Erythroblast (primary cell): Measurements from ENCODE around the gene MPP3.

Experiments
- GATA1 ChIP-seq: IDR thresholded peaks from 2 replicates; pipeline ENCODE4 v1.6.1; 2011; ENCODE audit warnings: low read depth, mild to moderate bottlenecking, control low read depth, low read length, moderate library complexity
- POLR2A ChIP-seq: IDR thresholded peaks from 2 replicates; pipeline ENCODE4 v1.6.1; 2011; ENCODE audit warnings: mild to moderate bottlenecking, low read length

DNA sequence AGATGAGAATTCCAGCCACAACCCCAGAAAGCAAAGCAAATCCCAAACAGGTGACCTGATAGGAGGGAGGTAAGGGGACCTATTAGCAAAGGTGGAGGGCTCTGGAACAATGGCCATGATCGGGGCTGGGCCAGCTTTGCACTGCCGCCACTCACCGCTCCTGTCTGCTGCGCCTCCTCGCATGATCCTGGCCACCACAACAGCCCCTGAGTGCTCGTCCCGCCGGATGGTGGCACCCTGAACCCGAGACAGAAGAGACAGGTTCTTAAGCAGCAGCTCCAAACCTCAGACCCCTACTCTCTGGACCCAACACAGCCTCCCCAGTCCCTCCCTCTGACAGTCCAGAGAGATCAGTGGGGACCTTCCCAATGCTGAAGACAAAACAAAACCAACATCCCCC is 5.3 kb downstream of the MPP3 start:
- TF ChIP-seq POLR2A (no peak), GATA1 (no peak)
